GM19238 (cell line): ENCODE results near the gene SNX32.

Experiments
- DNase-seq: peaks from one replicate; pipeline ENCODE4 v3.0.0; 2011; ENCODE audit warnings: low spot score; ENCODE audit not compliant: insufficient read length

Gene SNX32

DNA sequence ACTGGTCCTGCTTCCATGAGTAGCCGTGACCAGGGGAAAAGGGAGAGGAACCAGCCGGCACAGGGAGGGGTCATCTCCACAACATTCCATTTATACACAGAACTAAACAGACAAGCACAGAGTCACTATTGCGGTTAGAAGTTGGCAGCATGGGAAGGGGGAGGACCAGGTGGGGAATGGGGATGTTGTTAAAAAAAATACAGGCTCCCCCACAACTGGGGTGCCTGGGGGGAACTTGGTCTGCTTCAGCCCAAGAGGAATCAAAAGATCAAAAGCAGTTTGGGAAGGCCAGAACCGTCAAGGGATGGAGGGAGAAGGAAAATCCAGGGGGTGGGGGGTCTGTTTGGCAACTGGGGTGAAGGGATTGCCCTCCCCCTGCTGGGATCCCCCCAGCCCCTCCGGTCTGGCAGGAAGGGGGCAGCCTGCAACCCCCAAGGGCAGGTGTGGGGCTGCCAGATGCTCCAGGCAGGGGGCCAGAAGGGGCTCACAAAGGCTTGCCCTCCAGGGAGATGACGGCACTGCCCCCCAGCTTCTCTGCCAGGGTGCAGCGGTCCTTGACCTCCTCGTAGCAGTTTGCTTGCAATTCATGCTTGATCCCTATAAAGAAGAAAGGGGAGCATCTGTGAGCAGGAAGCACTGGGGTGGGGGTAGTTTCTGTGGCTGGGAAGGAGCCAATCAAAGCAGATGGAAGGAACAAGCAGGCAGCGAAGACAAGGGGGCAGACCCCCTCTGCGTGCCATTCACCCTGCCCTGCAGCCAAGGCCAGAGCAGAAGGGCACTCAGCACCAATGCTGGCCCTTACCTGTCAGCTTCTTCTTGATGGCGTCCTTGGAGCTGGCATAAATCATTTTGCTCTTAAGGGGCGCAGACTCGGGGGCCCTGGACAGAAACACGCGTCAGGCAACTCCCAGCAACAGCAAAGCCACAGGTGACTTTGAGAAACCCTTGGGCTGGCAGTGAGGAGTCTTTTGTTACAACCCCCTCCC, 21.4 kb downstream of the SNX32 start:
- DNase-seq: no peak

DNA sequence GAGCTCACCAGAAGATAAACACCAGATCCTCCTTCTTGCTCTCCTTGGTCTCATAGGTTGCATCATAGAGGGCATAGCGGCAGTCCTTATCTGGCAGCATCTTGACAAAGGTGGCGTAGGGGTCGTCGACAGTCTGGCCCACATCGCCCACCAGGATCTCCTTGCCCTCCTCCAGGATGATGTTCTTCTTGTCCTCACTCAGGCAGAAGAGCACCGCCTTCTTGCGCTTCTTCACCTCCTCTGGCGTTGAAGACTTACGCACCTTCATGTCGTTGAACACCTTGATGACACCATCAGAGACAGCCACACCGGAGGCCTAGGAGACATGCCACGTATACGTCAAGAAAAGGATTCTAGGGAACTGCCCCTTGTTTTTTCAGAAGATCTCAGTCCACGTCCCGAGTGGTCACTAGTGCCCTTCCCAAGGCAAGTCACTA, 22.2 kb downstream of the SNX32 start:
- no peak for DNase-seq

DNA sequence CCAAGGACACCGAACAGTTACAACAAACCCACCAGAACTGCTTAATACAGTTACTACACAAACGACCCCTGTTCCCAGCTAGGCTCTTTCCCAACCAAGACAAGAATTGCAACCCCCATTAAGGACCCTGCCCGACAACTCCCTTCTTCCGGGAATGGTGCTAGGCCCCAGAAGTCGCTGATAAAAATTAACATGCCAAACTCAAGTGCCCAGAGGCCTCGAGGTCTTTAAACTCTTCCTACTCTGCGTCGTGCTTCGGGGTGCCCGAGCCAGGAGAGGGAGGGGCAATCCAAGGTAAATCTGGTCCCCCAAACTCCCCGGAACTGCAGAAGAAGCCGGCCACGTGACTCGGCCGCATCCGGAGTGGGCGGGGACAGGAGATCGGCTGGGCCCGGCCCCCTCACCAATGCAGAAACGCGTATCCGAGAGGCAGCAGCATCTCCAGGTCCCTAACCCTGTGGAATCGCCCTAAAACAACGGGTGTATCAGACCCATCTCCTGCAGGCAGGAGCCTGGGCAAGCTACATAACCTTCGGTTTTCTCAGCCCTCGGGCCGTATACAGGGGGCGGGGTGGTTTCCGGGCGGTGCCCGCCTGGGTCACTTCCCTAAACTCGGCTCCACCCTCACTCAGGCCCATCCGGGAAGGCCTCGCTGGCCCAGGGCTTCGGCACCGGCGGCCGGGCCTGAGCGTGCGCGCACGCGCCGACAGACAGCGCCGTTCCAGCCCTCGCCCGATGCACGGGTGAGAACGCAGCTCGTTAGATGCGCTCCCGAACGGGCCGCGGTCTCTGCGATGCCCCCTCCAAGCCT, 23.1 kb downstream of the SNX32 start:
- DNase-seq: peak; percentile 76

DNA sequence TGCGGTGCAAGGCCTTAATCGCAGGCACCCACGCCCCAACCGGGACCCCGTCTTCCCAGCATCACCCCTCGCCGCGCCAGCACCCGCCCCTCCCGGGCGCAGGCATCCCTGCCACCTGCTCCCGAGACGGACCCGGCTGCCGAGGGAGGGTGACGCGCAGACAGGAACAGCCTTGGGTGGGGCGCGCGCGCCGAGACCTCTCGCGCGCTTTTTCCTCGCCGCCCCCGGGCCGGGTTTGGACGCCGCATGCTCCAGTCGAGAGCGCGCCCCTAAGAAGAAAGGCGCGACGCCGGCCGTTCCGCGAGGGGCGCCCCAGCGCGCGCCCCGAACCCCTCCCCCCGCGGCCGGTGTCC, 23.7 kb downstream of the SNX32 start:
- DNase-seq: no peak

DNA sequence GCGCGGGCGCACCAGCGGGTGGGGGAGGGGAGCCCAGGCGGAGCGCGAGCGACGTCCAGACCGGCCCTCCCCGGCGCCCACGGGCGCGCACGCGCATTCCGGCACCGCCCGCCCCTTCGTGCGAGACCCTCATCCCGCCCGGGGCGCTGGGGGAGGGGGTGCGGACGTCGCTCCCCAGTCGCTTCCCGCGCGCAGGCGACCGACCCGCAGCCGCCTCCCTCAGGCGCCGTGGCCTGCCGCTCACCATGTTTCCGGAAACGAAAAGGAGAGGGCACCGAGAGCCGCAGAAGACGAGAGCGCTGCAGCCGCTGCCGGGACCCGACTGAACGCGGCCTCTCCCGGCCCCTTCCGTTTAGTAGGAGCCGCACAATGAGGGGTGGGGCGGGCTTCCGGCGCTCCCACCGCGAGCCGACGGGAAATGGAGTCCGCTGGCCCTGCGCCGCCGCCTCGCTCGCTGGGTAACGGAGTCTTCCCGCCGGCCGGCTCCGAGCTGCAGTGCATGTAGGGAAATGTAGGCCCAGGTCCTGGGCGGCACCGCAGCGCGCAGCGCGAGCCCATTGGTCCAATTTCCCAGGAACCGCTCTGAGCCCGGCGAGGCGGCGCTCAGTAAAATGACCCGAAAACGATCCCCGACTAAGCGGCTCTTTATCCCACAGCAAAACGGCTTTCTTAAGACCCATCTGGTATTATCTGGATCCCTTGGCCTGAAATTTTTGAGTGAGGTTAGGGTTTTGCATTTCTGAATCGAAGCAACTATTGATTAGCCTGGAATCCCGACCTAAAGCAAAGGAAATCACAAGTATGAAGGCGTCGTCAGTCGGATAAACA, 24.3 kb downstream of the SNX32 start, which contains the start of gene CFL1:
Gene CFL1 (minus strand): TSS at position 328 of the 828 bp plus-strand sequence. CDS start 81 bp downstream, at position 247.
- DNase-seq: peak; percentile 83

DNA sequence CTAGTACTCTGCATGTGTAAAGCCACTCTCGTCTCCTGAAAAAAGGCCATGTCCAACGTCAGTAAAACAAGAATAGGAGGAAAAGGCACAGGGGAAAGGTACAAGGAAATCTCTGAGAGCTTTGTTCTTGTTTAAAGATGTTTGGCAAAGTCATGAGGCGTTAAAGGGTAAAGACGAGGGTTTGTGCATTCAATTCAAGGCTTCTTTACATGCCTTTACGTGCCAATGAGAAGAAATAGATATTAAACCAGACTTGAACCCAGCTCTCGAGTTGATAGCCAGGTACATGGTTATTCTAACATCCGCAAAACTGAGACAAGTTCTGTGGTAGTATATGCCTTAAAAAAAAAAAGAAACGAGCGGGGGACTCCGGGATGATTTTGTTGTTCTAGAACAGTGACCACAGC, 24.9 kb downstream of the SNX32 start:
- DNase-seq: no peak

DNA sequence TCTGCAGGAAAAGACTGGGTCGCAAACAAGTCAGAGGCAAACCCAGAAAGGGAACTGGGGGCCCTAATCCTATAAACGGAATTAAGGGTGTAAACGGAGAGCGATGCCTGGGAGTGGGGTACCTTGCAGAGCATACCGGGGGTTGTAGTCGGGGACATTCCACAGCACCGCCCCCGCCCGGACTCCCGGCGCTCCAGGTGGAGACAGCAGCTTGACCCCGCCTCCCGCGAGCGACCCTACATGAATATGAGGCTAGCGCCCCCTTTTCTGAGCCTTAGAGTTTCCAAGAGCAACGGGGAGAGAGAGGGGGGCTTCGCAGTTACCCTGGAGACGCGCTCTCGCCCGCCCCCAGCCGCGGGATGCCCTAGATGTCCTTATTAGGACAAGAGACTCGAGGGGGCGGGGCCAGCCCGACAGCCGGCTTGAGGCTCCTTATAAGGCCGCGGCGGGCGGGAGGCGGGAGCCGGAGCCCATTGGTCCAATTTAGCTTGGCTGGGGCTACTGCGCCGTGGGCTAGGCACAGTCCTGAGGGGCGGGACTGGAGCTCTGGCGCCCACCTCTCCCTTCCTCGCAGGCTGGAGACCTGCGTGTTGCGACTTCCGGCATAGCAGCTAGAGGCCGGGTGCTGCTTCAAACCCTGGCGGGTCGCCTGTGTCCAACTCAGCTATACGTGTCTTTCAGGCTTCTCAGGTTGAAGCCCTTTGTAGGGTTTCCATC, 25.5 kb downstream of the SNX32 start:
- peak; percentile 96 for DNase-seq

DNA sequence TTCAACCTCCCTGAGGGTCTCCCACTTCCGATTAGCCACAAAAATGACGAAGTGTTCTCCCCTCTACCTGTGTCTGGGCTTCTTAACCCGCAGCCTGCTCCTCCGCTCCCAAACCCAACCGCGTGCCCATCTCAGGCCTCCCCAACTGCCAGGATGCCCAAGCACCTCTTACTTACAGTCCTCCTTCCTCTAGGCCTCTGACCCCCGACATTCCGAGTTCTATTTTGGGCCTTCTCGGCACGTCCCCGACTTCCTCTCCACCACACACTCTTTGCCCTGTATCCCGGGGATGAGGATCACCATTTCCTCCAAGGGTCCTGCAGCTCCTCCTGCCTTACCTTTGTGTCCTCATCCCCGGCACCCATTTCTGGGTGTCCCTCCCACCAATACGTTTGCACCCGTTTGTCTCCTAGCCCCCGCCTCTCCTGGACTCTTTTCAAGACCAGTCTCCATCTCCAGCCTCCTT, 26.1 kb downstream of the SNX32 start:
- no peak for DNase-seq

DNA sequence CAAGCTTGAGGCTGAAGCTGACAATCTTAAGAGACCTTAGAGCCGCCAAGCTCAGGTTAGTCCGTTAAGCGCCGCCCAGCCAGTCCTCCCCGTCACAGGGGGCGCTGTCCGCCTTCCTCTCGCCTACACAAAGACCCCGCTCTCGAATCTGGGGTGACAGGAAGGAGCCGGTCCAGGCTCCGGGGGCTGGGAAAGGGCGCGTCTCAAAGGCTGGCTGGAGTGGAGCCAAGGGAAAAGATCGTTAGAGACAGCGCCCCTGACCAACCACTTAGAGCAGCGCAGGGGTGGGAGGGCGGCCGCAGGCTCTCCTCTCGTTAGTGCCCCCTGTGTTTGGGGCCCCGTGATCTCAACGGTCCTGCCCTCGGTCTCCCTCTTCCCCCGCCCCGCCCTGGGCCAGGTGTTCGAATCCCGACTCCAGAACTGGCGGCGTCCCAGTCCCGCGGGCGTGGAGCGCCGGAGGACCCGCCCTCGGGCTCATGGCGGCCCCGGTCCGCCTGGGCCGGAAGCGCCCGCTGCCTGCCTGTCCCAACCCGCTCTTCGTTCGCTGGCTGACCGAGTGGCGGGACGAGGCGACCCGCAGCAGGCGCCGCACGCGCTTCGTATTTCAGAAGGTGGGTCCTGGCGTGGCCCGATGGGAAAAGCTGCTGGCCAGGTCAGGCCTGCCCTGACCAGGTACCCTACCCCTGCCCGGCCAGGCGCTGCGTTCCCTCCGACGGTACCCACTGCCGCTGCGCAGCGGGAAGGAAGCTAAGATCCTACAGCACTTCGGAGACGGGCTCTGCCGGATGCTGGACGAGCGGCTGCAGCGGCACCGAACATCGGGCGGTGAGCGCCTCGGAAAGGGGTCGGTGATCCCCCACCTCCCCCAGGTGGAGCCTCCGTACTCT, 26.8 kb downstream of the SNX32 start, which contains the start of gene MUS81:
Gene MUS81 (plus strand): TSS at position 156 of the 887 bp plus-strand sequence. CDS start 321 bp downstream, at position 477.
- peak; percentile 93 for DNase-seq

DNA sequence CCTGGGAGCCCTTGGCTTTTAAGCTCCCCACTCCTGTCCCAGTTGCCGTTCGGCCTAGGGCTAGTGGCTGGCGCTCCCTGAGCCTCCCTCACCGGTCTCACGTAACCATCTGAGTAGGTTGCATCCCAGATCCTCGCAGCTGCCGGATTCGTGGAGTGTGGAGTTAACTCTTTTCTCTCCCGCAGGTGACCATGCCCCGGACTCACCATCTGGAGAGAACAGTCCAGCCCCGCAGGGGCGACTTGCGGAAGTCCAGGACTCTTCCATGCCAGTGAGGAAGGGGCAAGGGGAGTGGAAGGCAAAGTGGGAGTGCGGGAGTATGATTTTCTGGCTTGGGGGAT, 27.4 kb downstream of the SNX32 start:
- no peak for DNase-seq

DNA sequence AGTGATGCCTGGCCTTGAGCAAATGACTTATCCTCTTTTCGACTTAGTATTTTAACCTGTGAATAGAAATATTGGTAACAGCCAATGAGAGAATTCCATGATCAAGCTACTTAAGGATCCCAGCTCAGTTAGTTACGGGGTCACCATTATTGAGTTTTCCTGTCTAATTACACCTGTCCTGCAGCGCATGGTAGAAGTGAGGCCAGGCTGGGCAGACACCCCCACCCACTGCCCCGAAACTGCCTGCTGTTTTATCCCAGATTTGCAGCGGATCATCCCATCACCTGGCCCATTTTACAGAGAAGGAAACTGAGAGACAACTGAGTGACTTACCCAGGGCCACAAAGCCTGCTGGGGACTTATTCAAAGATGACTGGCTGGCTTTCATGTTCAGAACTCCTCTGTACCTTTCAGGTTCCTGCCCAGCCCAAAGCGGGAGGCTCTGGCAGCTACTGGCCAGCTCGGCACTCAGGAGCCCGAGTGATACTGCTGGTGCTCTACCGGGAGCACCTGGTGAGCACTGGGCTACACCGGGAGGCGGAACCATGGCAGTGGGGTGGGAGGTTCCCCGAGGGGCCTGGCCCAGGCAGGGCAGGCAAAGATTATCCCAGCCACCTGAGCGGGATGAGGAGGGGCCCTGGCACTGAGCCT, 27.9 kb downstream of the SNX32 start:
- no peak for DNase-seq

DNA sequence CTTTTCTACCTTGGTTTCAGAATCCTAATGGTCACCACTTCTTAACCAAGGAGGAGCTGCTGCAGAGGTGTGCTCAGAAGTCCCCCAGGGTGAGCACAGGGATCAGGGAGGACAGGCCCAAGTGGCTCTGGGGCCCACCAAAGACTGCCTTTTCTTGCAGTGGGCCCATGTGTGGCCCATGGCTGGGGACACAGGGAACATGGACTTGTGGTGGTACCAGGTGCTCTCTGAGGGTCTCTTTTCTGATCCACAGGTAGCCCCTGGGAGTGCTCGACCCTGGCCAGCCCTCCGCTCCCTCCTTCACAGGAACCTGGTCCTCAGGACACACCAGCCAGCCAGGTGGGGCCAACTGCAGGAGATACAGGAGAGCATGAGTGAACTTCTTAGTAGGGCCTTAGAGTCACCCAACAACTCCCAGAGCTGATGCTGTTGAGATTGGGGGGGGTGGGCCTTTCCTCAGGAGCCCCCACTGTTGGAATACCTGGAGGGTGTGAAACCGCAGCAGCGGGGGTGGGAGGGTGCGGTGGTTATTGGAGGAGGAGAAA, 28.5 kb downstream of the SNX32 start:
- no peak for DNase-seq

DNA sequence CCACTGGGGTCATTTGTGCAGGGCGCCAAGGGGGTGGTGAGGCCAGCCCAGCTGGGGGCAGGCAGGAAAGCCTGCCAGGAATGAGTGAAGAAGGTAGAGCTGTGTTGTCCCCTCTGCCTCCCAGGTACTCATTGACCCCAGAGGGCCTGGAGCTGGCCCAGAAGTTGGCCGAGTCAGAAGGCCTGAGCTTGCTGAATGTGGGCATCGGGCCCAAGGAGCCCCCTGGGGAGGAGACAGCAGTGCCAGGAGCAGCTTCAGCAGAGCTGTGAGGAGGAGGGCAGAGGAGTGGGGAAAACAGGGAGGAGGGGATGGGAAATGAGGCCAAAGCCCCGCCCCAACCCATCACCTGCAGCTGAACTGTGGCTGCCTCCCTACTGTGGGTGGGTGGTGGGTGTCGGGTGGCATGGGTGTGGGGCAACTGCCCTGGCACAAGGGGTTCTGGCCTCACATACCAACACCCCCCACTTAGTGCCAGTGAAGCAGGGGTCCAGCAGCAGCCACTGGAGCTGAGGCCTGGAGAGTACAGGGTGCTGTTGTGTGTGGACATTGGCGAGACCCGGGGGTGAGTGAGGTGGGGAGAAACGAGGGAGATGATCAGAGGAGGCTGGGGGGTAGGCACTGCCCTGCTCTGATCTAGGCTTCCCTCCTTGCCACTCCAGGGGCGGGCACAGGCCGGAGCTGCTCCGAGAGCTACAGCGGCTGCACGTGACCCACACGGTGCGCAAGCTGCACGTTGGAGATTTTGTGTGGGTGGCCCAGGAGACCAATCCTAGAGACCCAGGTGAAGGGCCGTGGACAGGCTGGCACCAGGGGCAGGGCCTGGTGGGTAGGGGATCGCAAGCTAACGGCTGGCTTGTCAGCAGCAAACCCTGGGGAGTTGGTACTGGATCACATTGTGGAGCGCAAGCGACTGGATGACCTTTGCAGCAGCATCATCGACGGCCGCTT, 29.5 kb downstream of the SNX32 start:
- DNase-seq: no peak

DNA sequence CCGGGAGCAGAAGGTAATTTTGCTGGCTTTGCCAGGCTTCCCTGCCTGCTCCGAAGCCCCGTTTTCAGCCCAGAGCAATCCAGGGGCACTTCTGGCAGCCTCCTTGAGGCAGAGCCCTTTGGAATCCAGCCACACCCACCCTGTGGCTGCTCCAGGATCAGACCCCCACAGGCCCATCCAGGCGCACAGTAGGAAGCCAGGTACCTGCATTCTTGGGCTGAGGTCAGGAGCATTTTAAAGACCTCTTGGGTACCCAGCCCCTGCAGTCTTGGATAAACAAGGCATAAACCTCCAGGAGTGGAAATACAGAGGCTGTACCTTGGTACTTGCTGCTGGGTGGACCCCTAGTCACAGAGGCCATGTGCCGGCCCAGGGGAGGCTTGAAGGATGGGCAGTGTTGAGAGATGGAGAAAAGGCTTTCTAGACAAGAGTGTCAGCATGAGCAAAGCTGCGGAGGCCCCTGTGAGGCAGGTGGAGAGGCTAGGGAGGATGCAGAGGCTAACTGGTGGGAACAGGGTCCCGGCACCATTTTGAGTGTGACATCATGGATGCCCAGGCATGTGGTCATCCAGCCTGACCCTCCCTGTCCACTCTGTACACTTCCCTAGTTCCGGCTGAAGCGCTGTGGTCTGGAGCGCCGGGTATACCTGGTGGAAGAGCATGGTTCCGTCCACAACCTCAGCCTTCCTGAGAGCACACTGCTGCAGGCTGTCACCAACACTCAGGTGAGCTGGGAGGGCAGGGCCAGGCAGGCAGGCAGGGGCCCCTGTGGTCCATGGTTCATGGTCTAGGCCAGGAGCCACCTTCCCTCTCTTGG, 30.3 kb downstream of the SNX32 start:
- DNase-seq: no peak

DNA sequence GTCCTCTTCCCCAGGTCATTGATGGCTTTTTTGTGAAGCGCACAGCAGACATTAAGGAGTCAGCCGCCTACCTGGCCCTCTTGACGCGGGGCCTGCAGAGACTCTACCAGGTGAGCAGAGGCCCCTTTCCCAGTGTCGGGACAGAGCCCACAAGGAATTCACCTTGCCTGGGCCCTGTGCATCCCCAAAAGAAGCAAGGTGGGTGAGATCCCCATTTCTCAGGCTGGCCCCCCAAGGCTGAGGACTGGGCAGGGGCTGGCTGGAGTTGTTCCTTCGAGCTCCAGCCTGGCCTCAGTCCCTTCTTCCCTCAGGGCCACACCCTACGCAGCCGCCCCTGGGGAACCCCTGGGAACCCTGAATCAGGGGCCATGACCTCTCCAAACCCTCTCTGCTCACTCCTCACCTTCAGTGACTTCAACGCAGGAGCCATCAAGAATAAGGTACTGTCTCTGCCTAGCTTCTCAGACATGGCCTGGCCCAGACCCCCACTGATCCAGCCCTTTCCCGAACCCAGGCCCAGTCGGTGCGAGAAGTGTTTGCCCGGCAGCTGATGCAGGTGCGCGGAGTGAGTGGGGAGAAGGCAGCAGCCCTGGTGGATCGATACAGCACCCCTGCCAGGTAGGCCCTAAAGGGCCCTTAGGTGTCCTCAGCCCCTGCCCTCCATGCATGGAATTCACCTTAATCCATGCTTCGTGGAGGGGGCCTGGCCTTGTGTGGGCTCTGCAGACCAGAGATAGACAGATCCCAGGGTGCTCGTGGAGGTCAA, 31.1 kb downstream of the SNX32 start:
- DNase-seq: no peak
